HG02763 (cell line): ENCODE data around the gene KANSL1.

ENCODE experiments used
- ATAC-seq: cut with Tn5 transposase; IDR thresholded peaks from one replicate; pipeline ENCODE4 v1.9.1; 2021; ENCODE audit warnings: mild to moderate bottlenecking, moderate library complexity; ENCODE audit not compliant: unreplicated experiment

Gene KANSL1

GRCh38 chr17:46144246-46144645, 49.0 kb downstream of the KANSL1 start:
- no peak for ATAC-seq

- ATAC-seq: no peak
These were observed 49.4 kb downstream of the KANSL1 start for GRCh38 chr17:46143827-46144236.

- ATAC-seq: no peak
These were observed 51.6 kb downstream of the KANSL1 start for GRCh38 chr17:46141645-46142044.

- no peak for ATAC-seq
These were observed 52.5 kb downstream of the KANSL1 start for GRCh38 chr17:46140645-46141197.

- ATAC-seq: no peak
These were observed 53.6 kb downstream of the KANSL1 start for GRCh38 chr17:46139432-46140210.

GRCh38 chr17:46138473-46138872, 54.8 kb downstream of the KANSL1 start:
- ATAC-seq: no peak

- no peak for ATAC-seq
These were observed 56.4 kb downstream of the KANSL1 start for GRCh38 chr17:46136820-46137219.

GRCh38 chr17:46135879-46136563, 57.2 kb downstream of the KANSL1 start:
- no peak for ATAC-seq

- ATAC-seq: no peak
These were observed 58.0 kb downstream of the KANSL1 start for GRCh38 chr17:46135126-46135812.

- ATAC-seq: no peak
These were observed 63.9 kb downstream of the KANSL1 start for GRCh38 chr17:46129302-46129701.

GRCh38 chr17:46128453-46128852, 64.8 kb downstream of the KANSL1 start:
- ATAC-seq: no peak

- no peak for ATAC-seq
These were observed 65.7 kb downstream of the KANSL1 start for GRCh38 chr17:46127524-46127923.

GRCh38 chr17:46126840-46127239, 66.4 kb downstream of the KANSL1 start:
- ATAC-seq: no peak

- ATAC-seq: no peak
These were observed 67.4 kb downstream of the KANSL1 start for GRCh38 chr17:46125831-46126230.

- ATAC-seq: no peak
These were observed 68.3 kb downstream of the KANSL1 start for GRCh38 chr17:46124695-46125592.

GRCh38 chr17:46123607-46124006, 69.6 kb downstream of the KANSL1 start:
- no peak for ATAC-seq

GRCh38 chr17:46122486-46122871, 70.8 kb downstream of the KANSL1 start:
- no peak for ATAC-seq

GRCh38 chr17:46121841-46122485, 71.3 kb downstream of the KANSL1 start:
- ATAC-seq: no peak

GRCh38 chr17:46121165-46121764, 72.0 kb downstream of the KANSL1 start:
- ATAC-seq: no peak

GRCh38 chr17:46120537-46120936, 72.7 kb downstream of the KANSL1 start:
- no peak for ATAC-seq
